Mesenchymal stem cell (in vitro differentiated cells and primary cell): Measurements from ENCODE around the gene ENPP7.
A peak's percentile ranks its signal among the peaks of the same experiment; 100 is the strongest.

ENCODE experiments used
- DNase-seq: peaks from one replicate; pipeline ENCODE4 v3.0.0-alpha.2; 2013
- H2AFZ ChIP-seq: one replicate; pipeline ENCODE4 v1.6.1; 2013; ENCODE audit warnings: low read depth, mild to moderate bottlenecking, control low read depth, inconsistent platforms, low read length, moderate library complexity
- H2AK5ac ChIP-seq: 2 replicates; pipeline ENCODE4 v1.6.1; 2013; ENCODE audit warnings: low read length, moderate library complexity, mild to moderate bottlenecking, inconsistent platforms; ENCODE audit not compliant: severe bottlenecking
- H2BK120ac ChIP-seq: one replicate; pipeline ENCODE4 v1.6.1; 2013; ENCODE audit warnings: low read depth, mild to moderate bottlenecking, inconsistent platforms, low read length, moderate library complexity
- H2BK12ac ChIP-seq, 2 experiments: one replicate each; pipeline ENCODE4 v1.6.1; 2013; ENCODE audit warnings: inconsistent platforms in 2 of 2, low read length in 2 of 2, mild to moderate bottlenecking in 2 of 2, moderate library complexity in 2 of 2, control low read depth in 1 of 2
- H2BK15ac ChIP-seq: one replicate; pipeline ENCODE4 v1.6.1; 2013; ENCODE audit warnings: mild to moderate bottlenecking, low read depth, inconsistent platforms; ENCODE audit not compliant: poor library complexity, severe bottlenecking
- H2BK5ac ChIP-seq: 2 replicates; pipeline ENCODE4 v1.6.1; 2013; ENCODE audit warnings: low read depth, mild to moderate bottlenecking, low read length, control low read depth, inconsistent platforms; ENCODE audit not compliant: poor library complexity, severe bottlenecking
- H3K14ac ChIP-seq, 2 experiments: one replicate each; pipeline ENCODE4 v1.6.1; 2013; ENCODE audit warnings: inconsistent platforms in 2 of 2, low read length in 2 of 2, control low read depth in 1 of 2, mild to moderate bottlenecking in 1 of 2, moderate library complexity in 1 of 2
- H3K18ac ChIP-seq, 2 experiments: one replicate each; pipeline ENCODE4 v1.6.1; 2013; ENCODE audit warnings: inconsistent platforms in 2 of 2, low read length in 2 of 2, control low read depth in 1 of 2, low read depth in 1 of 2, mild to moderate bottlenecking in 1 of 2
- H3K23ac ChIP-seq, 2 experiments: one replicate each; pipeline ENCODE4 v1.6.1; 2013; ENCODE audit warnings: inconsistent platforms in 2 of 2, low read length in 2 of 2, mild to moderate bottlenecking in 2 of 2, moderate library complexity in 2 of 2, control low read depth in 1 of 2
- H3K27ac ChIP-seq: 2 replicates; pipeline ENCODE4 v1.5.1; 2013; ENCODE audit warnings: mild to moderate bottlenecking, moderate library complexity, low read length, control low read depth, inconsistent platforms; ENCODE audit not compliant: poor library complexity, severe bottlenecking
- H3K27me3 ChIP-seq, 2 experiments: 2 replicates each; pipeline versions ENCODE4 v1.6.1 to v1.7.0; 2013; ENCODE audit warnings: low read length in 2 of 2, mild to moderate bottlenecking in 2 of 2, moderate library complexity in 2 of 2, control low read depth in 1 of 2, inconsistent platforms in 1 of 2; ENCODE audit not compliant: control insufficient read depth in 1 of 2, insufficient read depth in 1 of 2
- H3K36me3 ChIP-seq, 2 experiments: 2 replicates each; pipeline versions ENCODE4 v1.6.1 to v1.7.0; 2013; ENCODE audit warnings: low read length in 2 of 2, control low read depth in 1 of 2, inconsistent platforms in 1 of 2, low read depth in 1 of 2, mild to moderate bottlenecking in 1 of 2; ENCODE audit not compliant: insufficient read depth in 2 of 2, control insufficient read depth in 1 of 2
- H3K4ac ChIP-seq, 2 experiments: one replicate each; pipeline ENCODE4 v1.6.1; 2013; ENCODE audit warnings: inconsistent platforms in 2 of 2, low read length in 2 of 2, mild to moderate bottlenecking in 2 of 2, moderate library complexity in 2 of 2, control low read depth in 1 of 2, low read depth in 1 of 2
- H3K4me1 ChIP-seq: 2 replicates; pipeline ENCODE4 v1.6.1; 2013; ENCODE audit warnings: low read depth, low read length, control low read depth; ENCODE audit not compliant: control insufficient read depth, insufficient read depth
- H3K4me2 ChIP-seq: 2 replicates; pipeline ENCODE4 v1.6.1; 2013; ENCODE audit warnings: low read length, mild to moderate bottlenecking, inconsistent platforms; ENCODE audit not compliant: poor library complexity, severe bottlenecking
- H3K4me3 ChIP-seq, 2 experiments: 2 replicates each; pipeline versions ENCODE4 v1.5.1 to v1.7.0; 2013; ENCODE audit warnings: low read length in 2 of 2, mild to moderate bottlenecking in 2 of 2, control low read depth in 1 of 2, low read depth in 1 of 2; ENCODE audit not compliant: insufficient read depth in 1 of 2
- H3K79me1 ChIP-seq: replicated peaks from 2 replicates; pipeline ENCODE4 v1.6.1; 2013; ENCODE audit warnings: mild to moderate bottlenecking, control low read depth, low read length, inconsistent platforms; ENCODE audit not compliant: poor library complexity, severe bottlenecking
- H3K9ac ChIP-seq: 2 replicates; pipeline ENCODE4 v1.7.0; 2013; ENCODE audit warnings: mild to moderate bottlenecking, low read length, moderate library complexity
- H3K9me3 ChIP-seq: 2 replicates; pipeline ENCODE4 v1.7.0; 2013; ENCODE audit warnings: mild to moderate bottlenecking, low read length; ENCODE audit not compliant: control insufficient read depth
- H4K8ac ChIP-seq: one replicate; pipeline ENCODE4 v1.6.1; 2013; ENCODE audit warnings: inconsistent platforms, mild to moderate bottlenecking, low read length, moderate library complexity
- H4K91ac ChIP-seq: one replicate; pipeline ENCODE4 v1.6.1; 2013; ENCODE audit warnings: mild to moderate bottlenecking, low read length, inconsistent platforms
- WGBS: methylation state at CpG from one replicate; pipeline ENCODE4 v1.1.7; 2013; ENCODE audit warnings: mixed read lengths; 5-methylcytosine and 5-hydroxymethylcytosine counted together

The ENPP7 gene

GRCh38 chr17:79758271-79758670 is 27.5 kb downstream of the ENPP7 start:
- H2AFZ ChIP-seq = no peak overlapping the region
- H3K4me2 ChIP-seq = no peak overlapping the region
- no peak overlapping the region for H3K4ac ChIP-seq
- no peak overlapping the region for H2BK15ac ChIP-seq
- H3K9ac ChIP-seq = no peak overlapping the region
- no peak overlapping the region for H2BK120ac ChIP-seq
- no peak overlapping the region for H2AK5ac ChIP-seq
- H3K14ac ChIP-seq = no peak overlapping the region
- no peak overlapping the region for H3K4me3 ChIP-seq
- H3K36me3 ChIP-seq = no peaks in the 10 kb centered on the region
- H2BK12ac ChIP-seq = no peak overlapping the region
- H3K4me1 ChIP-seq = peaks cover 7% of the 10 kb centered on the region
- no peak overlapping the region for H3K27ac ChIP-seq
- H4K8ac ChIP-seq = no peak overlapping the region
- no peak for DNase-seq
- no peak overlapping the region for H4K91ac ChIP-seq
- H3K9me3 ChIP-seq = no peaks in the 10 kb centered on the region
- peaks cover 29 to 51% of the 10 kb centered on the region in 2 experiments for H3K27me3 ChIP-seq
- 94% methylated on average over 4 of the region's 6 CpGs for WGBS
- no peak overlapping the region for H3K23ac ChIP-seq
- H3K79me1 ChIP-seq = no peaks in the 10 kb centered on the region
- no peak overlapping the region for H2BK5ac ChIP-seq
- no peak overlapping the region for H3K18ac ChIP-seq

GRCh38 chr17:79760197-79760906 is 29.6 kb downstream of the ENPP7 start:
- Histone ChIP-seq H3K9ac (no peak overlapping the region), H2AFZ (peak overlapping the region; percentile 61), H2BK15ac (no peak overlapping the region), H3K14ac (peak overlapping the region in 1 of 2 experiments; percentile 86), H2AK5ac (no peak overlapping the region), H3K18ac (peak overlapping the region in 1 of 2 experiments; percentile 48), H3K36me3 (no peaks in the 10 kb centered on the region), H2BK5ac (no peak overlapping the region), H3K27me3 (peaks cover 16 to 34% of the 10 kb centered on the region in 2 experiments), H3K9me3 (no peaks in the 10 kb centered on the region), H4K8ac (no peak overlapping the region), H3K4me1 (peaks cover 7% of the 10 kb centered on the region), H3K79me1 (no peaks in the 10 kb centered on the region), H3K4ac (no peak overlapping the region), H3K23ac (no peak overlapping the region), H3K27ac (no peak overlapping the region), H2BK120ac (no peak overlapping the region), H3K4me2 (no peak overlapping the region), H4K91ac (no peak overlapping the region), H3K4me3 (no peak overlapping the region), H2BK12ac (no peak overlapping the region)
- 84% methylated on average over 20 of the region's 21 CpGs for WGBS
- DNase-seq = no peak

GRCh38 chr17:79761894-79762589 is 31.3 kb downstream of the ENPP7 start:
- Histone ChIP-seq H3K27ac (no peak overlapping the region), H3K14ac (no peak overlapping the region), H2BK12ac (no peak overlapping the region), H3K18ac (no peak overlapping the region), H3K27me3 (peaks cover 11 to 32% of the 10 kb centered on the region in 2 experiments), H4K8ac (no peak overlapping the region), H3K4ac (no peak overlapping the region), H3K4me3 (no peak overlapping the region), H2BK120ac (no peak overlapping the region), H3K4me1 (peaks cover 7% of the 10 kb centered on the region), H2BK15ac (peak overlapping the region; percentile 40), H2AFZ (no peak overlapping the region), H2AK5ac (no peak overlapping the region), H3K36me3 (no peaks in the 10 kb centered on the region), H3K4me2 (peak overlapping the region; percentile 4), H3K23ac (no peak overlapping the region), H2BK5ac (no peak overlapping the region), H4K91ac (no peak overlapping the region), H3K79me1 (no peaks in the 10 kb centered on the region), H3K9ac (no peak overlapping the region), H3K9me3 (no peaks in the 10 kb centered on the region)
- DNase-seq = no peak
- 83% methylated on average over 16 of the region's 19 CpGs for WGBS

- no peaks in the 10 kb centered on the region for H3K9me3 ChIP-seq
- no peak overlapping the region for H2BK120ac ChIP-seq
- H2BK15ac ChIP-seq = no peak overlapping the region
- no peak overlapping the region for H2AK5ac ChIP-seq
- H3K79me1 ChIP-seq = no peaks in the 10 kb centered on the region
- no peak overlapping the region for H2AFZ ChIP-seq
- no peak overlapping the region for H3K23ac ChIP-seq
- no peaks in the 10 kb centered on the region for H3K36me3 ChIP-seq
- H3K4me2 ChIP-seq = no peak overlapping the region
- no peak overlapping the region for H3K18ac ChIP-seq
- H2BK12ac ChIP-seq = no peak overlapping the region
- no peak overlapping the region for H3K4ac ChIP-seq
- H3K14ac ChIP-seq = no peak overlapping the region
- H3K27me3 ChIP-seq = peaks cover 14 to 42% of the 10 kb centered on the region in 2 experiments
- H3K4me3 ChIP-seq = no peak overlapping the region
- 83% methylated on average over 1 of the region's 3 CpGs for WGBS
- no peak overlapping the region for H3K27ac ChIP-seq
- H3K9ac ChIP-seq = no peak overlapping the region
- no peak overlapping the region for H4K91ac ChIP-seq
- H4K8ac ChIP-seq = no peak overlapping the region
- H3K4me1 ChIP-seq = peaks cover 2% of the 10 kb centered on the region
- no peak for DNase-seq
- no peak overlapping the region for H2BK5ac ChIP-seq
Measured at GRCh38 chr17:79765708-79766107, 35.0 kb downstream of the ENPP7 start.
